H1 (cell line): ENCODE measurements around the gene PIK3C2G. TPM values are rescaled to one million over a fixed set of nuclear protein-coding genes. Genes with fewer than 3 reads are reported as not detected.

Source experiments
- CTCF ChIA-PET: fragments of 300-600 bp; sonication (Branson Sonifier 250); formaldehyde crosslinking; loops from one replicate; lab custom pipeline; 2021; ENCODE audit not compliant: partially characterized antibody; lab: Charles Lee
- POLR2A ChIA-PET: fragments of 300-600 bp; sonication (Branson Sonifier 250); formaldehyde crosslinking; loops from one replicate; lab custom pipeline; 2021; ENCODE audit warnings: inconsistent platforms; ENCODE audit not compliant: partially characterized antibody; lab: Charles Lee
- DNase-seq, 2 experiments: peaks; one replicate each; pipeline versions ENCODE4 v3.0.0 to v3.0.0-alpha.2; 2010 to 2022; ENCODE audit warnings: low spot score in 2 of 2, low read depth in 1 of 2, mixed read lengths in 1 of 2
- FAIRE-seq: peaks from 2 replicates; lab custom pipeline; 2011; peaks lifted over from hg19 to GRCh38; lab: Jason Lieb, UNC
- H2AFZ ChIP-seq: 2 replicates; pipeline ENCODE4 v1.8.1; 2012; ENCODE audit warnings: low read length, inconsistent platforms
- H2AK5ac ChIP-seq: 2 replicates; pipeline ENCODE4 v1.6.1; 2013; ENCODE audit warnings: low read depth, low read length
- H2BK120ac ChIP-seq: replicated peaks from 2 replicates; pipeline ENCODE3; 2013; ENCODE audit warnings: low read depth, low read length, inconsistent platforms
- H2BK12ac ChIP-seq: 2 replicates; pipeline ENCODE4 v1.6.1; 2013; ENCODE audit warnings: low read depth, low read length
- H2BK15ac ChIP-seq: 2 replicates; pipeline ENCODE4 v1.6.1; 2013; ENCODE audit warnings: low read length
- H2BK20ac ChIP-seq: 2 replicates; pipeline ENCODE4 v1.6.1; 2013; ENCODE audit warnings: low read length
- H2BK5ac ChIP-seq: 2 replicates; pipeline ENCODE4 v1.6.1; 2013; ENCODE audit warnings: low read depth, low read length
- H3K14ac ChIP-seq: 2 replicates; pipeline ENCODE4 v1.6.1; 2013; ENCODE audit warnings: inconsistent platforms; ENCODE audit not compliant: insufficient read length
- H3K18ac ChIP-seq: 2 replicates; pipeline ENCODE4 v1.6.1; 2013; ENCODE audit warnings: low read length; ENCODE audit errors: extremely low read depth
- H3K23ac ChIP-seq: 2 replicates; pipeline ENCODE4 v1.6.1; 2013; ENCODE audit warnings: inconsistent platforms; ENCODE audit not compliant: insufficient read length
- H3K23me2 ChIP-seq: 2 replicates; pipeline ENCODE4 v1.6.1; 2013; ENCODE audit warnings: low read depth, low read length
- H3K27ac ChIP-seq: 2 replicates; pipeline ENCODE4 v1.6.1; 2011; ENCODE audit warnings: low read depth, low read length, inconsistent platforms
- H3K27me3 ChIP-seq, 4 experiments: replicated peaks in 1 of 4; 1 replicate in 1 of 4; 2 replicates in 3 of 4; pipeline versions ENCODE4 v1.6.1 to v1.8.1; 2011 to 2013; ENCODE audit warnings: low read length in 3 of 4, mild to moderate bottlenecking in 3 of 4, inconsistent platforms in 2 of 4, mixed read lengths in 2 of 4, moderate library complexity in 1 of 4; ENCODE audit not compliant: control insufficient read depth in 3 of 4, insufficient read depth in 3 of 4; ENCODE audit errors: extremely low read depth in 1 of 4
- H3K36me3 ChIP-seq, 4 experiments: 2 replicates each; pipeline versions ENCODE4 v1.6.1 to v1.8.1; 2011 to 2013; ENCODE audit warnings: mild to moderate bottlenecking in 4 of 4, low read length in 3 of 4, moderate library complexity in 2 of 4, control low read depth in 1 of 4, inconsistent platforms in 1 of 4; ENCODE audit not compliant: insufficient read depth in 4 of 4, control insufficient read depth in 2 of 4
- H3K4ac ChIP-seq: replicated peaks from 2 replicates; pipeline ENCODE3; 2013; ENCODE audit warnings: low read length, low read depth, mixed read lengths, inconsistent platforms; ENCODE audit not compliant: insufficient read length
- H3K4me1 ChIP-seq, 4 experiments: replicated peaks in 1 of 4; 1 replicate in 1 of 4; 2 replicates in 3 of 4; pipeline versions ENCODE4 v1.6.1 to v1.8.1; 2011 to 2013; ENCODE audit warnings: low read length in 3 of 4, inconsistent platforms in 2 of 4, mixed read lengths in 1 of 4; ENCODE audit not compliant: insufficient read depth in 4 of 4, control insufficient read depth in 3 of 4
- H3K4me2 ChIP-seq, 2 experiments: 2 replicates each; pipeline versions ENCODE4 v1.6.1 to v1.8.1; 2011 to 2013; ENCODE audit warnings: low read depth in 2 of 2, low read length in 2 of 2, control low read depth in 1 of 2, inconsistent platforms in 1 of 2, mild to moderate bottlenecking in 1 of 2; ENCODE audit not compliant: insufficient read depth in 1 of 2
- H3K4me3 ChIP-seq, 4 experiments: fragments of 200-600, 300-600 bp in 1 of 4; sonication (generic), shearing (Covaris generic), sonication (Bioruptor Twin) in 1 of 4; 2 replicates each; pipeline versions ENCODE4 v1.5.1 to v1.8.1; 2011 to 2016; ENCODE audit warnings: low read length in 4 of 4, low read depth in 3 of 4, control low read depth in 2 of 4, inconsistent platforms in 2 of 4, mild to moderate bottlenecking in 2 of 4, mixed read lengths in 1 of 4, moderate library complexity in 1 of 4; ENCODE audit not compliant: insufficient read depth in 2 of 4; ENCODE audit errors: extremely low read depth in 1 of 4
- H3K56ac ChIP-seq: replicated peaks from 2 replicates; pipeline ENCODE3; 2013; ENCODE audit warnings: low read depth, mild to moderate bottlenecking, mixed read lengths, low read length, inconsistent platforms; ENCODE audit not compliant: insufficient read length
- H3K79me1 ChIP-seq: 2 replicates; pipeline ENCODE4 v1.6.1; 2013; ENCODE audit warnings: low read depth, low read length, control low read depth
- H3K79me2 ChIP-seq, 2 experiments: 2 replicates each; pipeline versions ENCODE4 v1.6.1 to v1.8.1; 2012 to 2013; ENCODE audit warnings: low read length in 2 of 2, mild to moderate bottlenecking in 2 of 2, inconsistent platforms in 1 of 2; ENCODE audit not compliant: insufficient read depth in 2 of 2, control insufficient read depth in 1 of 2
- H3K9ac ChIP-seq, 4 experiments: replicated peaks in 1 of 4; 1 replicate in 1 of 4; 2 replicates in 3 of 4; pipeline versions ENCODE4 v1.6.1 to v1.8.1; 2011 to 2013; ENCODE audit warnings: low read depth in 3 of 4, low read length in 3 of 4, control low read depth in 2 of 4, mild to moderate bottlenecking in 2 of 4, moderate library complexity in 2 of 4, inconsistent platforms in 1 of 4; ENCODE audit errors: extremely low read depth in 1 of 4
- H3K9me3 ChIP-seq, 2 experiments: 2 replicates each; pipeline versions ENCODE4 v1.6.1 to v1.8.1; 2012 to 2013; ENCODE audit warnings: mild to moderate bottlenecking in 2 of 2, moderate library complexity in 2 of 2, control low read depth in 1 of 2, inconsistent platforms in 1 of 2, low read depth in 1 of 2, low read length in 1 of 2, mixed read lengths in 1 of 2; ENCODE audit not compliant: insufficient read depth in 2 of 2
- H4K20me1 ChIP-seq, 2 experiments: replicated peaks in 1 of 2; 2 replicates each; pipeline versions ENCODE3 to v1.8.1; 2011 to 2013; ENCODE audit warnings: inconsistent platforms in 2 of 2, low read length in 2 of 2, mild to moderate bottlenecking in 1 of 2; ENCODE audit not compliant: insufficient read depth in 2 of 2, control insufficient read depth in 1 of 2
- H4K5ac ChIP-seq: 2 replicates; pipeline ENCODE4 v1.6.1; 2013; ENCODE audit warnings: low read length, low read depth, mixed read lengths, inconsistent platforms; ENCODE audit not compliant: insufficient read length
- H4K8ac ChIP-seq: 2 replicates; pipeline ENCODE4 v1.8.0; 2013; ENCODE audit warnings: mild to moderate bottlenecking, moderate library complexity, low read length, inconsistent platforms; ENCODE audit not compliant: insufficient read depth; ENCODE audit errors: extremely low read depth
- H4K91ac ChIP-seq: replicated peaks from 2 replicates; pipeline ENCODE3; 2013; ENCODE audit warnings: low read length, mixed read lengths, inconsistent platforms; ENCODE audit not compliant: insufficient read length
- ASH2L ChIP-seq: fragments of 200-600, 300-600 bp; sonication (generic); IDR thresholded peaks from one replicate; pipeline ENCODE4 v1.7.1; 2017; ENCODE audit warnings: low read length
- ATF2 ChIP-seq: IDR thresholded peaks from 2 replicates; pipeline ENCODE4 v1.6.1; 2012; ENCODE audit warnings: low read length, inconsistent platforms
- BCL11A ChIP-seq, 2 experiments: IDR thresholded peaks; one replicate each; pipeline ENCODE4 v1.6.1; 2011; ENCODE audit warnings: low read depth in 2 of 2, low read length in 2 of 2, mild to moderate bottlenecking in 2 of 2
- CBX5 ChIP-seq: fragments of 300-800, 300-1000 bp; sonication (generic); IDR thresholded peaks from 2 replicates; pipeline ENCODE4 v1.7.1; 2016; ENCODE audit warnings: antibody characterized with exemption, low read length, low read depth
- CEBPB ChIP-seq: IDR thresholded peaks from 2 replicates; pipeline ENCODE4 v1.6.1; 2012; ENCODE audit warnings: low read depth, low read length
- EGR1 ChIP-seq: IDR thresholded peaks from 2 replicates; pipeline ENCODE4 v1.6.1; 2011; ENCODE audit warnings: low read depth, low read length, borderline replicate concordance
- HDAC2 ChIP-seq, 2 experiments: fragments of 300-600 bp in 1 of 2; sonication (generic) in 1 of 2; IDR thresholded peaks; 2 replicates each; pipeline ENCODE4 v1.6.1; 2011 to 2012; ENCODE audit warnings: low read depth in 2 of 2, low read length in 2 of 2, mild to moderate bottlenecking in 2 of 2, moderate library complexity in 2 of 2, borderline replicate concordance in 1 of 2, inconsistent platforms in 1 of 2
- POLR2A ChIP-seq, 2 experiments: IDR thresholded peaks; 1 replicate in 1 of 2; 2 replicates in 1 of 2; pipeline ENCODE4 v1.6.1; 2011; ENCODE audit warnings: low read depth in 2 of 2, low read length in 2 of 2, mild to moderate bottlenecking in 2 of 2; ENCODE audit errors: control extremely low read depth in 1 of 2
- RFX5 ChIP-seq: IDR thresholded peaks from 2 replicates; pipeline ENCODE4 v1.6.1; 2011; ENCODE audit warnings: low read depth, low read length, improper control_type of control experiment, borderline replicate concordance
- TBP ChIP-seq: IDR thresholded peaks from 2 replicates; pipeline ENCODE4 v1.6.1; 2011; ENCODE audit warnings: low read depth, low read length, improper control_type of control experiment
- TEAD4 ChIP-seq: IDR thresholded peaks from 2 replicates; pipeline ENCODE4 v1.6.1; 2012; ENCODE audit warnings: low read depth, low read length, inconsistent platforms, mixed read lengths
- YY1 ChIP-seq: IDR thresholded peaks from 2 replicates; pipeline ENCODE4 v1.6.1; 2011; ENCODE audit warnings: low read depth, mild to moderate bottlenecking, low read length
- ZNF274 ChIP-seq: IDR thresholded peaks from 2 replicates; pipeline ENCODE4 v1.7.0; 2012; ENCODE audit warnings: low read length, borderline replicate concordance; ENCODE audit errors: extremely low read depth
- WGBS, 2 experiments: shearing (Covaris generic) in 1 of 2; methylation state at CpG; one replicate each; pipeline versions ENCODE4 v1.1.6 to v1.1.7; 2013 to 2015; ENCODE audit warnings: low lambda C conversion rate in 2 of 2, mixed read lengths in 2 of 2, inconsistent platforms in 1 of 2, low coverage in 1 of 2, missing lambda C conversion rate in 1 of 2; ENCODE audit not compliant: insufficient replicate concordance in 2 of 2, insufficient coverage in 1 of 2, insufficient read length in 1 of 2; ENCODE audit errors: extremely low coverage in 1 of 2, missing lambda C conversion rate in 1 of 2; 5-methylcytosine and 5-hydroxymethylcytosine counted together
- polyA plus RNA-seq, 7 experiments: library from polyadenylated mRNA; depleted of rRNA in 3 of 7; stranded (reverse) in 5 of 7; unstranded in 2 of 7; fragments of >200 nt in 5 of 7; fragments of 200-250 nt in 2 of 7; gene quantifications; 1 replicate in 5 of 7; 2 replicates in 1 of 7; 4 replicates in 1 of 7; pipeline versions ENCODE4 v1.2.1 to v1.2.3, GENCODE V29; 2011 to 2013; ENCODE audit warnings: missing spikeins in 2 of 7, mixed read lengths in 2 of 7
- total RNA-seq: library from RNA; stranded (reverse); fragmentation: NEBNext Ultra II Directional; extraction: Animal tissue kit (Norgen Biotek cat#: 25700); gene quantifications from 2 replicates; pipeline ENCODE4 v1.2.1, GENCODE V29; 2021

PIK3C2G gene
- total and polyA plus RNA-seq, 2 of the 8 experiments (the other 6 are each of a cell fraction or from before 2014, with no cell fraction given), result not detected

- no peak overlapping the region for H3K9ac ChIP-seq
- no peaks in the 10 kb centered on the region for H3K27me3 ChIP-seq
- H3K4me1 ChIP-seq, result no peaks in the 10 kb centered on the region
- 85% methylated on average over 2 of the region's 2 CpGs; no CpG with 5 or more reads in 1 of the 2 experiments for WGBS, 2 experiments
- H3K36me3 ChIP-seq, result no peaks in the 10 kb centered on the region
- no peak overlapping the region for H3K14ac ChIP-seq
- no peak overlapping the region for H3K4me2 ChIP-seq
- ChIA-PET CTCF (no interaction called here), POLR2A (no interaction called here)
- H3K9me3 ChIP-seq, result no peaks in the 10 kb centered on the region
- no peak overlapping the region for H3K4ac ChIP-seq
- H3K18ac ChIP-seq, result no peak overlapping the region
- no peak overlapping the region for H4K91ac ChIP-seq
- FAIRE-seq (no peak), DNase-seq (no peak)
- 0 out of 2 replicates have a peak overlapping the region, but pooled peaks have one; percentile 34 for H2AFZ ChIP-seq
- no peak overlapping the region for H4K5ac ChIP-seq
- H2BK15ac ChIP-seq, result no peak overlapping the region
- H3K23me2 ChIP-seq, result no peaks in the 10 kb centered on the region
- no peaks in the 10 kb centered on the region for H4K20me1 ChIP-seq
- H3K27ac ChIP-seq, result no peak overlapping the region
- H2BK20ac ChIP-seq, result no peak overlapping the region
- no peaks in the 10 kb centered on the region for H3K79me2 ChIP-seq
- H3K23ac ChIP-seq, result no peak overlapping the region
- no peak overlapping the region for H3K4me3 ChIP-seq
- H3K56ac ChIP-seq, result no peak overlapping the region
- H3K79me1 ChIP-seq, result no peaks in the 10 kb centered on the region
- H2BK12ac ChIP-seq, result no peak overlapping the region
- no peak overlapping the region for H2BK120ac ChIP-seq
- H2BK5ac ChIP-seq, result no peak overlapping the region
- H2AK5ac ChIP-seq, result no peak overlapping the region
- no peak overlapping the region for H4K8ac ChIP-seq
- TF ChIP-seq CEBPB, result no peak
- TF ChIP-seq HDAC2 (IDR thresholded peaks at IDR 0.05; ENCODE audit: borderline replicate concordance in 1 of 2, low read depth in 2 of 2, low read length in 2 of 2), result no peak
- no peak for TF ChIP-seq RFX5
- no peak for TF ChIP-seq ASH2L
- TF ChIP-seq TEAD4, result no peak
- TF ChIP-seq CBX5, result no peak
- no peak for TF ChIP-seq POLR2A (IDR thresholded peaks at IDR 0.05; ENCODE audit: control extremely low read depth in 1 of 2, low read depth in 2 of 2, low read length in 2 of 2)
- TF ChIP-seq ZNF274, result no peak
- TF ChIP-seq YY1, result no peak
- no peak for TF ChIP-seq EGR1
- no peak for TF ChIP-seq TBP
- TF ChIP-seq ATF2, result no peak
- TF ChIP-seq BCL11A (IDR thresholded peaks at IDR 0.05; ENCODE audit: low read depth in 2 of 2, low read length in 2 of 2), result no peak
Observed at GRCh38 chr12:18492372-18493025, 231.2 kb downstream of the PIK3C2G start.
